Keratinocyte (primary cell): ENCODE results near the gene SDK2.

Experiments used
- CTCF ChIP-seq, 3 experiments: IDR thresholded peaks in 1 of 3; conservative IDR thresholded peaks in 1 of 3; optimal IDR thresholded peaks in 1 of 3; 2 replicates in 2 of 3; 3 replicates in 1 of 3; pipeline versions ENCODE3 to v1.5.1; 2011; ENCODE audit warnings: low read length in 3 of 3, mild to moderate bottlenecking in 3 of 3, moderate library complexity in 2 of 3, control low read depth in 1 of 3, inconsistent platforms in 1 of 3; ENCODE audit not compliant: insufficient read depth in 2 of 3; ENCODE audit errors: extremely low read depth in 1 of 3
- EZH2 ChIP-seq: IDR thresholded peaks from one replicate; pipeline ENCODE4 v1.6.1; 2012; ENCODE audit warnings: inconsistent platforms, mild to moderate bottlenecking, low read length, moderate library complexity

GRCh38 chr17:73447319-73447718 is 196.9 kb downstream of the SDK2 start:
- no peak for TF ChIP-seq CTCF (optimal IDR thresholded peaks at IDR 0.05 in 1 of 3, IDR thresholded peaks at IDR 0.05 in 1 of 3, conservative IDR thresholded peaks at IDR 0.05 in 1 of 3; ENCODE audit: extremely low read depth in 1 of 3, insufficient read depth in 2 of 3, low read length in 3 of 3)
- TF ChIP-seq EZH2 = no peak
